Psoas muscle (tissue), 8 donors: ENCODE measurements around the gene FANK1. TPM values are rescaled to one million over a fixed set of nuclear protein-coding genes. Genes with fewer than 3 reads are reported as not detected.
A peak's percentile ranks its signal among the peaks of the same experiment; 100 is the strongest.

ENCODE experiments used
- ATAC-seq, 4 donors: fragments of 200-7000 bp; cut with Tn5 transposase; one replicate each; pipeline ENCODE4 v1.9.1; 2020; ENCODE audit warnings: moderate library complexity in 3 of 4, mild to moderate bottlenecking in 2 of 4
- DNase-seq, 2 donors: peaks; one replicate each; pipeline ENCODE4 v3.0.0-alpha.2; 2020
- H3K27ac ChIP-seq: fragments of 200-600 bp; one replicate; pipeline ENCODE4 v1.8.0; 2022
- H3K27me3 ChIP-seq, 3 donors: fragments of 200-600 bp in 1 of 3; one replicate each; pipeline versions ENCODE4 v1.6.1 to v1.8.0; 2013 to 2022; ENCODE audit warnings: low read length in 2 of 3, mild to moderate bottlenecking in 2 of 3, moderate library complexity in 1 of 3; ENCODE audit not compliant: insufficient read depth in 3 of 3
- H3K36me3 ChIP-seq, 2 donors: fragments of 200-600 bp in 1 of 2; one replicate each; pipeline versions ENCODE4 v1.6.1 to v1.8.0; 2013 to 2022; ENCODE audit warnings: low read depth in 1 of 2, mild to moderate bottlenecking in 1 of 2, moderate library complexity in 1 of 2; ENCODE audit not compliant: insufficient read depth in 1 of 2
- H3K4me1 ChIP-seq: fragments of 200-600 bp; one replicate; pipeline ENCODE4 v1.8.0; 2022
- H3K4me3 ChIP-seq: fragments of 200-600 bp; one replicate; pipeline ENCODE4 v1.8.0; 2022; ENCODE audit warnings: mild to moderate bottlenecking
- H3K9me3 ChIP-seq: fragments of 200-600 bp; one replicate; pipeline ENCODE4 v1.8.0; 2022
- CTCF ChIP-seq: fragments of 200-600 bp; IDR thresholded peaks from one replicate; pipeline ENCODE4 v1.8.0; 2022; ENCODE audit warnings: antibody characterized with exemption
- WGBS, 3 donors: extraction: QIAGEN DNeasy Blood & Tissue Kit; methylation state at CpG; one replicate each; pipeline versions ENCODE4 v1.1.6 to v1.1.7; 2013; 5-methylcytosine and 5-hydroxymethylcytosine counted together
- intact Hi-C, 2 donors: fragments of 100-400 bp; cut with DNase I; formaldehyde crosslinking; loops; one replicate each; pipeline versions ENCODE4 v1.11.0 to v1.14.2; 2022
- polyA plus RNA-seq, 3 donors: library from polyadenylated mRNA; stranded (reverse); fragments of 200-250 nt; gene quantifications; one replicate each; pipeline ENCODE4 v1.2.3, GENCODE V29; 2013
- total RNA-seq, 4 donors: library from RNA; stranded (reverse); fragmentation: NEBNext Ultra II Directional in 2 of 4; extraction: Animal tissue kit (Norgen Biotek cat#: 25700) in 2 of 4; gene quantifications; one replicate each; pipeline versions ENCODE4 v1.2.1 to v1.2.4, GENCODE V29; 2021 to 2023
- donor health status: healthy with polysubstance abuse.
- donor health status: DM: no; HTN: no; CAD: no; lungs with moderate emphysema.
- donor health status: Bipolar disorder and iron deficiency.
- donor health status: healthy.
- donor health status: DM: yes; HTN: yes; CAD: no.
- donor health status: DM: no; HTN: no; CAD: no.
- donor health status: DM: no; HTN: no; CAD: no.
- donor health status: DM: yes; HTN: yes; CAD: no.

FANK1 gene
- total and polyA plus RNA-seq, 7 donors, result 0.23 to 0.49 (median 0.29) TPM; not detected in 3

DNA sequence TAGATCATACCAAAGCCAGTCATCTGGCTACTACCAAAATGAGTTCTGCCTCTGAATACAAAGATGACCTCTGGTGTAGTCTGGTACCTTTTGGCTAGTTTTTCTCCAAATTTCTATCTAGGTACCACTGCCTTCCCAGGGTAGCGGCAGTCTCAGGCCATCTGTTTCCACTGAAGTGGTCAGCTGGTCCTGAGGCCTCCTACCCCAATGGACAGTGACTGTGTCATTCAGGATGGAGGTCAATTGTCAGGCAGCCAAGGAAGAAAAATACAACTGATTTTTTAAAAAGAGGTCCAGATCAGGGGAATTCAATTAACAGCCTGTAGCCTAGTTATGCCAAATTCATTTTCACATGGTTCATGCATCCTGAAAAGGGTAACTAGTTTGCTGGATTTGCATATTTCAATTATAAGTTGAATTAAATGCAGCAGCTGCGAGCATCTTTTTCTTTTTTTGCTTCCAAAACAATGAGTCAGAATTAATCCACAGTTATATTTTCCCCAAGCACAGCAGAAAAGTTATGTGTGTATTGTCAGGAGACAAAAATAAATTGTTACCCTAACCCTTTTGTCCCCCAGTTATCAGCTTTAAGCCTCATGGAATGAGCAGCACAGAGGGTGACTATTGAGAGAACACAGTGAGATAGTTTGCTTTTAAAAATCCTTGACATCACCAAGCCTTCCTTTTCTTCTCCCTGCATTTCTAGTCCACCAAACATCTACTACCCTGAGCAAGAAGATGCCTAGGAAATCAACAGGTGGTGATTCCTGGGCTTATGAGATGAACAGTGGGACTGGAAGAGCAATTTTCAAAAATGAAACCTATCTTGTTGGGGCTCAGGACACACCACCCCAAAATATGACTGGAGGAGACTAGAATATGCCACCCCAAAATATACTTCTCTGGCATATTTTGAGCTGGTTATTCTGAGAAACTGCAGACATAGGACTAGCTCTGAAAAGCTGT is 45.3 kb upstream of the FANK1 start:
- peaks cover 5 to 96% of the 10 kb centered on the region in 2 donors for H3K36me3 ChIP-seq
- intact Hi-C loops, result no loop called here
- H3K9me3 ChIP-seq, result no peaks in the 10 kb centered on the region
- DNase-seq (no peak), ATAC-seq (peak in 1 of 4 donors; percentile 34)
- no peaks in the 10 kb centered on the region for H3K4me1 ChIP-seq
- TF ChIP-seq CTCF, result no peak
- 69 to 78% (median 73%) methylated on average over 2 of the region's 2 CpGs for WGBS, 3 donors
- H3K4me3 ChIP-seq, result no peak overlapping the region
- no peaks in the 10 kb centered on the region for H3K27me3 ChIP-seq
- H3K27ac ChIP-seq, result no peak overlapping the region

GRCh38 chr10:125852487-125852886 is 43.9 kb upstream of the FANK1 start:
- H3K4me1 ChIP-seq, result no peaks in the 10 kb centered on the region
- DNase-seq, result no peak
- no peaks in the 10 kb centered on the region for H3K27me3 ChIP-seq
- TF ChIP-seq CTCF, result no peak
- H3K9me3 ChIP-seq, result no peaks in the 10 kb centered on the region
- peaks cover 5 to 94% of the 10 kb centered on the region in 2 donors for H3K36me3 ChIP-seq
- WGBS, 3 donors, result 93 to 94% (median 94%) methylated on average over 7 of the region's 7 CpGs
- no peak for ATAC-seq
- intact Hi-C loops, result no loop called here
- H3K27ac ChIP-seq, result no peak overlapping the region
- H3K4me3 ChIP-seq, result no peak overlapping the region

GRCh38 chr10:125857185-125857760 is 39.1 kb upstream of the FANK1 start:
- Histone ChIP-seq H3K4me1 (no peaks in the 10 kb centered on the region), H3K4me3 (no peak overlapping the region), H3K9me3 (no peaks in the 10 kb centered on the region), H3K27ac (no peak overlapping the region), H3K36me3 (peaks cover 3 to 79% of the 10 kb centered on the region in 2 donors), H3K27me3 (no peaks in the 10 kb centered on the region)
- no peak for ATAC-seq
- TF ChIP-seq CTCF, result no peak
- no peak for DNase-seq
- 80 to 85% (median 82%) methylated on average over 2 of the region's 2 CpGs for WGBS, 3 donors
- intact Hi-C loops, result no loop called here

GRCh38 chr10:125859128-125859817 is 37.1 kb upstream of the FANK1 start:
- no peaks in the 10 kb centered on the region for H3K4me1 ChIP-seq
- intact Hi-C loops, result no loop called here
- ATAC-seq (no peak), DNase-seq (no peak)
- H3K27ac ChIP-seq, result no peak overlapping the region
- no peak overlapping the region for H3K4me3 ChIP-seq
- no peaks in the 10 kb centered on the region for H3K27me3 ChIP-seq
- 81 to 85% (median 84%) methylated on average over 4 of the region's 4 CpGs for WGBS, 3 donors
- no peaks in the 10 kb centered on the region for H3K9me3 ChIP-seq
- H3K36me3 ChIP-seq, result peaks cover 3 to 77% of the 10 kb centered on the region in 2 donors
- no peak for TF ChIP-seq CTCF
